DMS153 (cell line): ENCODE measurements around the gene UMOD.

Experiments
- DNase-seq: peaks from one replicate; lab custom pipeline; 2025; lab: John Stamatoyannopoulos, UW

Gene UMOD

DNA sequence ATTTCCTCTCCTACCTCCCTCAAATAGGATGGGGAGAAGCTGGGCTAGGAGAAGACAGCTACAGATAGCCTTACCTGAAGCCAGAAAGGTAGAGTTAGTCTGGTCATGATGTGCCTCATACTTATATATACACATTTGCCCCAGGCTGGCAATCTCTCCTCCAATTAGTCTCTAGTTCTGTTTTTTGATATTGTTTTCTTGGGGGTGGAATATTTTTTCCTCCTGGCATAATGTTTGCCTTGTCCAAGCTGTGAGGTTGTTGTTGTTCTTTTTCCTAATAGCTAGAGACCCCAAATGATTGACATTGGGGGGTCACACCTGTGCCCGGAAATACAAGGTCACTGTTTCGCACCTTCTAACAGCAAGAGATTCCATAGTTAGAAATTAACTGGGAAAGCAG, at the start of gene UMOD:
Gene UMOD (minus strand): TSS at position 101 of the 400 bp plus-strand sequence. CDS start 1,978 bp downstream, outside the sequence.
- no peak for DNase-seq

DNA sequence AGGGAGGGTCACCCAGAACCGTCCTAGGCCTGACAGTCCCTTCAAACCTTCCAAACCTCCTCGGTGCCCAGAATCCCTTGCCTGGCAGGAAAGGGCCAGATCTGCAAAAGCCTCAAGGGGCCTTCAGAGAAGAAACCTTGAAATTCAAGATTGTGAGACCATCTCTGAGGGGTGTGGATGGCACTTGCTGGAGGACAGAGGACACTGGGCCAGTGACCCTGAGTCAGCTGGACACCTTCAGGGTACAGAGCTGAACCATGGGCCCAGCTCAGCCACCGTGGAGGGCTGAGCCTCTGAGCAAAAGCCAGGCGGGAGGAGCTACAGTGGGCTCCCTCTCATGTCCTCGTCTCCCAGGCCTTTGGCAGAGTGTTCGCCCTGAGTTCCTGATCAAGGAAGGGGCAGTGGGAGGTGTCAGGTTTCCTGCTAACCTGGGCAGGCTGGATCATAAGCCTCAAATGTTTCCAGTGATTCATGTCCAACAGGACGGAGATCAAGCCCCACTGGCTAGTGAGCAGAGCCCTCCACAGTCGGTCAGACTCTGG, 49.0 kb upstream of the UMOD start:
- no peak for DNase-seq

GRCh38 chr16:20401066-20401465, 48.6 kb upstream of the UMOD start:
- DNase-seq, result no peak

- DNase-seq, result no peak
These were observed 46.7 kb upstream of the UMOD start for GRCh38 chr16:20399185-20399584.

DNA sequence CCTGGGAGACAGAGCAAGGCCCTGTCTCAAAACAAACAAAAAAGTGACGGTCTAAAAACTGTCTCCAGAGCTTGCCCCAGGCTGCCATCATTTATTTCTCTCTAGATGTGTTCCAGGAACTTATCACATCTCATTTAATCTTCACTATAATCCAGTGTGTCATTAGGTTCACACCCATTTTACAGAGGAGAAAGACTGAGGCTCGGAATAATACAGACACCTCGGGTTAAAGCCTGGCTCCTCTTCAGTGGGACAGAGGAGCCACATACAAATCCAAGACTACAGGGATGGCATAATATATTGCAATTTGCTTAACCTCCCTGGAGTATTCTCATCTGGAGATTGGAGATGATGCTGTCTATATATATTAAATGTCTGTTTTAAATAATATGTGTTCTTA, 46.1 kb upstream of the UMOD start:
- no peak for DNase-seq

DNA sequence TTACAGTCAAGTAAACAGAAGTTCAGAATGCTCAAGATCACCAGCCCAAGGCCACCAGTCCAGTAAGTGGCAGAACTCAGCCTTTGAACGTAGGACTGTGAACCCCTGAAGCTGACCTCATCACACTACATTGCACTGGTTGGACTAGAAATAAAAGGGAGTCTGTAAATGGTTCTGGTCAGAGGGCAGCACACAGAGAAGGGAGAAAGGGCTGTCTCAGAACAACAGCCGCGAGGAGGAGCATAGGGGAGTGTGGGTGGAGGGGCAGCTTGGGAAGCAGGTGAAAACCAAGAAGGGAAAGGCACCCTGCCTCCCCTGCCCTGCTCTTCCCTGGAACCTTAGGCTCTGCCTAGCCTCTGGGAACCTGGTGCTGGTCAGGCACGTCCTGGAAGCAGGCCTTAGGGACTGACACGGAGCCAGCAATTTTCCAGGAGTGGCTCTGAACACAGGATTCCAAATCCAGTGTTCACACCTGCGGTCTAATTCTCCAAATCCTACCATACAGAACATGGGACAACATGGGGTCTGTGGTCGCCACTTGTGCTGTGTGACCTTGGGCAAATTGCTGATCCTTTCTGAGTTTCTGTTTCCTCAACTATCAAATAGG, 45.1 kb upstream of the UMOD start:
- no peak for DNase-seq

DNA sequence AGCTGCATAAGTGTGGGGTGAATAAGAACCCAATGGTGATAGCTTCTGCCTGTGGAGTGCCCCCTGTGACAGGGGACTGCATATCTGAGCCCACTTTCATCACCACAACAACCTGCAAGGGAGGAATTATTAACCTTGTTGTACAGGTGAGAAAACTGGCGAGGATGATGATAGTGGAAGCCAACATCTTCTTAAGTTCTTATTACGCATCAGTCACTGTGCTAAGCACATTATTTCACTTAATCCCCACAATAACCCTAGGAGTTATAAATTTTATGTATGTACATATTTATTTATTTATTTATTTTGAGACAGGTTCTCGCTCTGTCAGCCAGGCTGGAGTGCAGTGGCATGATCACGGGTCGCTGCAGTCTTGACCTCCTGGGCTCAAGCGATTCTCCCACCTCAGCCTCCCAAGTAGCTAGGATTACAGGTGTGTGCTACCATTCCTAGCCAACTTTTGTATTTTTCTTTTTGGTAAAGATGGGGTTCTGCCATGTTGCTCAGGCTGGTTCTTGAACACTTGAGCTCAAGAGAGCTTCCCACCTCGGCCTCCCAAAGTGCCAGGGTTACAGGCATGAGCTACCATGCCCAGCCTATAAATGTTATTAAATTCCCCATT, 44.4 kb upstream of the UMOD start:
- DNase-seq, result no peak

DNA sequence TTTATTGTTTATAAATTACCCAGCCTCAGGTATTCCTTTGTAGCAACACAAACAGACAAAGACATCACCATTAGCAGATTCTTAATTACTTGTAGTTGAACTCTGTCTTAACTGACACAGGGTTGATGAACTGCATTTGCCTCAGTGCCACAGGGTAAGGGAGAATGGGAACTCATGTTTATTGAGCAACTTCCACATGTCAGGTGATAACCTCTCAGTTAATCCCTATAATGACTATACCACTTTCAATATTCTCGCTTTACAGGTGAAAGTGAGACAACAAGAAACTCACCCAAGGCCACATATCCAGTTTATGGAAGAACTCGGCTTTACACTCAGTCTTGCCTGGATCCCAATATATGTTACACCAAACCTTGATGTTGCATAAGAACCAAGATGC, 43.4 kb upstream of the UMOD start:
- no peak for DNase-seq

DNA sequence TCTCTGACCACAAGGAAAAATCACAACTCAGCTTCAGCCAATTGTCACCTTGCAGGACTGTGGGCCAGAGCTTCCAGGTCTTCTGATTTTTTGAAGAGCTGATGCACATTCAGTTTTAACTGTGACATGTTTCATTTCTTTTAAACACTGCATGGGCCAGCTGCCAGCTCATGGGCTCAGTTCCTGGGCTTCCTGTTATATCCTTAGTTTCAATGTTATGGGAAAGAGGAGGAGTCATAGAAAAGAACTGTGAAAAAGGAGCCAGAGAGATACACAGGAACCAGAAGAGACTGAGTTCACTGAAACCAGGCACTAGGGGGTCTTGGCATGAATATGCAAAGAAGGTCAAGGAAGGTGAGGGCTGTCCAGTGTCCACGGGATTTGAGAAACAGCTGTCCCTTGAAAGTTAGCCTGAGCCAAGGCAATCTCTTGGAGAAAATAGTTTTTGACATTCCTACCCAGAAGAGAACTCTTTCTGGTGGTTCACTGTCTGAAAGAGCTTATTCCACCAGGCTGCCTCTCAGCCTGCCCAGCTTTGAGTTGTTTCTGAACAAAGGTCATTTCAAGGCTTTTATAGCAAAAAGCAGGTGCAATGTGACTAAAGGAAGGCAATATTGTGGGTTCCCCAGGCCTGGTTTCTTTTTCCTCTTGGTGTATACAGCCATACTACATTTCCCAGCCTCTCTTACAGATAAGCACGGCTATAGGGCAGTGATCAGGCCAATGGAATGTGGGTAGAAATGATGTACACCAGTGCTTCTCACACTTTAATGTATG, 41.5 kb upstream of the UMOD start:
- DNase-seq, result no peak

DNA sequence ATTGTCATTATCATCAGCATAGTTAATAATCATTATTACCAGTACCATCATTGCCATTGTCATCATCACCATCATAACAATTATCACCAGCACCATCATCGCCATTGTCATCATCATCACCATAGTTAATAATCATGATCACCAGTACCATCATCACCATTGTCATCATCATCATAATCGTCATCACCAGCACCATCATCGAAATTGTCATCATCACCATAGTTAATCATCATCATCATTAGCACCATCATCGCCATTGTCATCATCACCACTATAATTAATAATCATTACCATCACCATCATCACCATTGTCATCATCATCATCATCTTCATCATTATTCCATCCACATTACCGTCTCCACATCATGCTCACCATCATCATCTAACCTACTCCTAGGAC, 38.5 kb upstream of the UMOD start:
- no peak for DNase-seq

GRCh38 chr16:20388854-20389253, 36.3 kb upstream of the UMOD start:
- DNase-seq, result no peak

DNA sequence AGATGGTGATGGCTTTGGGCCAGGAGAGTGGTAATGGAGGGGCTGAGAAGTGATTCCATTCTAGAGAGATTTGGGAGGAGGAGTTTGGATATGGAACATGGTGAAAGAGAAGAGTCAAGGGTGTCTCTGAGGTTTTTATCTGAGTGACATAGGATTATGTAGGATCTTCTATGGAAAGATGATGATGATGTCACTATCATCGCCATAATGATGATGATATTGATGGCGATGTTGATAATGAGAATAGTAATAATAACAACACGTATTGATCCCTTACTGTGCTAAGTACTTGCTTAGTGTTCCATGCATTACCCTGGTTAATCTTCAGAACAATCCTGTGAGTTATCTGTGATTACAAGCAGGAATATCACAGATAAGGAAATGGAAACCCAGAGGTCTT, 35.5 kb upstream of the UMOD start:
- DNase-seq, result no peak

- DNase-seq, result peak; percentile 3
These were observed 33.6 kb upstream of the UMOD start for GRCh38 chr16:20385844-20386832.

GRCh38 chr16:20383106-20384029, 30.9 kb upstream of the UMOD start:
- peak; percentile 78 for DNase-seq

- DNase-seq, result no peak
These were observed 29.9 kb upstream of the UMOD start for GRCh38 chr16:20382202-20382948.

DNA sequence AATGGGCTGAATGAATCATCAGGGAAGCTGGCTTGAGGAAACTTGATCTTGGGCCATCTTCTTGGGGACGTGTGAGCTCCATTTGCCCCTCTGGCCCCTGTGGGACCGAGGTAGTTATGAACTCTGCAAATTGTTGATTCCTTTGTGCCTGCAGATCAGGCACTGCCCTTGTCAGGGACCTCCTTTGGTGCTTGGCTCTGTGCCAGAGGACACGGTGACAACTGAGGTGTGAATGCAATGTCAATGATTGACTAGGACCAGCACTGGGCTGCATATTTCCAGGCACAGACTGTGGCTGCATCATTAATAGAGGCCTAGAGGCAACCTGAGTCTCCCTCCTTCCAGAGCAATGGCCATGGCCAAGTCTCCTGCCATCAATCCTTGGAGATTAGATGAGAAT, 28.3 kb upstream of the UMOD start:
- DNase-seq, result no peak

DNA sequence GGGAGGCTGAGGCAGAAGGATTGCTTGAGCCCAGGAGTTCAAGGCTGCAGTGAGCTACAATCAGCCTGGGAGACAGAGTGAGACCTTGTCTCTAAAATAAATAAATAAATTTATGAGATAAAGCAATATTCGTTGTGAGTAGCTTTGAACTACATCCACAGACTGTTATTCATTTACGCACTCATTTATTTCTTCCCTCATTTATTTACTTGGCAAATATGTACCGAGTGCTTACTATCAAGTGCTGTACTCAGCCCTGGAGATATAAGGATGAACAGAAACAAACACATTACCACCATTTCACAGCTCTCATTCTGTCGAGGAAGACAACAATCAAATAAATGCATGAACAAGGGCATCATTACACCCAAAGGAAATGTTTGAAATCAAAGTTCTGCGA, 24.7 kb upstream of the UMOD start:
- no peak for DNase-seq

DNA sequence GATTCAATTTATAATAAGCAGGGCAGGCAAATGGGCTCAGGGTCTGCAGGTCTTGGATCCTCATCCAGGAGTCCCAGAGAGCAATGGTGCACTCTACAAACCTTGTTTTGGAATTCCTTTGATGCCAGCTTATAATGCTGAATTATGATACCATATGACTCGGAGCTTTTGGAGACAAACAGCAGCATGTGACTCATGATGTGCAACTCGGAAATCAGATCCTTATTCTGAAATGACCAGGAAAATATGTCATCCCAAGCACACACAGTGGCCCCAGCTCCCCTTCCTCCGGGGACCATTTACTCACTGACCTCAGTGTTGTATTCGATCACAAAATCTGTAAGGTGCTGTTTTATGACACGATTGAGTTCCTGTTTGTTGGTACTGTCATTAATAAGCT, 20.2 kb upstream of the UMOD start:
- no peak for DNase-seq

DNA sequence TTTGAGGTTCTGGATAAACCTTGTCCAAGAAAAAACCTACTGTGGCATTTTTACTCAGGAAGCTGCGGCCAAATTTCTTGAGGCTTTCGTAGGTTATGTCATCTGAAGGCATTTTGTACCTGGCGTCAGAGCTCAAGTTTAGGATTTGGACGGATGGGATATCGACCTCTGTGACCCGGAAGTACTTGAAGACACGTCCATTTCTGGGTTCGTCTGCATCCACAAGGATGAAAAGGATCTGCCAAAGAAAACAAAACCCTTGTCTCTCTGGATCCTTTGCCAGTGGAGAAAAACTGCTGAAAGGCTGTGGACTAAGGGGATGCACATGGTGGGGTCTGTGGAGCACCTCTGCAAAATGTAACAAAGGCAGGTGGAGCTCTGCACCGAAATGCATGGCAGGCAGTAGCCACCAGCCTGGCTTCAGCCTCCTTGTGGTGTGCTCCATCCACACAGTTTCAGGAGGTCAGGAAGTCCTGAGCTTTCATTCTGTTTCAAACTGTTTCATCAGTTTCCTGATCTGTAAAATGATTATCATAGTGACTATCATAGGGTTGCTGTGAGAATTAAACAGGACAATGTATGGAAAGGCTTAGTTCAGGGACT, 17.0 kb upstream of the UMOD start:
- no peak for DNase-seq

GRCh38 chr16:20364051-20364450, 11.5 kb upstream of the UMOD start:
- no peak for DNase-seq
